Heart left ventricle (tissue), 16 donors: ENCODE results near the gene HLA-DQB1. TPM values are rescaled to one million over a fixed set of nuclear protein-coding genes. Genes with fewer than 3 reads are reported as not detected.
"Not testable (repeated sequence)": the region's sequence is repeated elsewhere in the genome, so short reads cannot be mapped to it uniquely, and the experiment has no call there.

Experiments
- ATAC-seq, 4 donors: fragments of 200-7000 bp; cut with Tn5 transposase; one replicate each; pipeline ENCODE4 v1.9.1; 2020 to 2022; ENCODE audit warnings: moderate library complexity in 4 of 4, mild to moderate bottlenecking in 3 of 4, moderate number of reproducible peaks in 1 of 4
- DNase-seq, 5 donors: peaks; one replicate each; pipeline ENCODE4 v3.0.0-alpha.2; 2020
- H3K27ac ChIP-seq, 12 donors: fragments of 200-600 bp; sonication (generic) in 4 of 12; one replicate each; pipeline versions ENCODE4 v1.5.0 to v1.8.0; 2016 to 2022; ENCODE audit warnings: mild to moderate bottlenecking in 2 of 12
- H3K27me3 ChIP-seq, 9 donors: fragments of 200-600 bp; sonication (generic) in 2 of 9; one replicate each; pipeline versions ENCODE4 v1.5.1 to v1.8.0; 2016 to 2022; ENCODE audit warnings: mild to moderate bottlenecking in 3 of 9
- H3K36me3 ChIP-seq, 9 donors: fragments of 200-600 bp; sonication (generic) in 2 of 9; one replicate each; pipeline versions ENCODE4 v1.5.0 to v1.8.0; 2018 to 2022; ENCODE audit warnings: mild to moderate bottlenecking in 2 of 9
- H3K4me1 ChIP-seq, 12 donors: fragments of 200-600 bp; sonication (generic) in 4 of 12; one replicate each; pipeline versions ENCODE4 v1.5.0 to v1.8.0; 2016 to 2022; ENCODE audit warnings: mild to moderate bottlenecking in 3 of 12
- H3K4me3 ChIP-seq, 12 donors: fragments of 200-600 bp; sonication (generic) in 4 of 12; one replicate each; pipeline versions ENCODE4 v1.5.0 to v1.8.0; 2017 to 2022; ENCODE audit warnings: mild to moderate bottlenecking in 9 of 12, moderate library complexity in 4 of 12
- H3K9me3 ChIP-seq, 12 donors: fragments of 200-600 bp; sonication (generic) in 4 of 12; one replicate each; pipeline versions ENCODE4 v1.5.0 to v1.8.0; 2016 to 2022; ENCODE audit warnings: mild to moderate bottlenecking in 1 of 12
- POLR2A ChIP-seq, 2 donors: fragments of 450-650 bp; IDR thresholded peaks; one replicate each; pipeline ENCODE4 v1.6.1; 2017; ENCODE audit warnings: antibody characterized with exemption in 2 of 2, mild to moderate bottlenecking in 2 of 2, moderate library complexity in 2 of 2
- WGBS, 4 donors: extraction: QIAGEN DNeasy Blood & Tissue Kit in 2 of 4; methylation state at CpG; one replicate each; pipeline versions ENCODE4 v1.1.5 to v1.1.7; 2013 to 2018; 5-methylcytosine and 5-hydroxymethylcytosine counted together
- intact Hi-C, 10 donors: fragments of 100-400 bp; cut with DNase I; formaldehyde crosslinking; loops; one replicate each; pipeline versions ENCODE4 v1.11.1 to v1.14.2; 2022
- polyA plus RNA-seq, 2 donors: library from polyadenylated mRNA; stranded (reverse); fragments of 200-250 nt; gene quantifications; one replicate each; pipeline ENCODE4 v1.2.3, GENCODE V29; 2013
- total RNA-seq, 9 donors: library from RNA; depleted of rRNA in 2 of 9; stranded (reverse); fragments of >200 nt in 2 of 9; fragmentation: NEBNext Ultra II Directional in 3 of 9; extraction: Animal tissue kit (Norgen Biotek cat#: 25700) in 3 of 9; gene quantifications; one replicate each; pipeline versions ENCODE4 v1.1.0 to v1.2.4, GENCODE V29; 2016 to 2023
- TF ChIP-seq, protein P1 (sequence below), 12 donors: fragments of 200-600 bp; sonication (generic) in 4 of 12; IDR thresholded peaks; one replicate each; pipeline versions ENCODE4 v1.5.0 to v1.8.0; 2018 to 2022; ENCODE audit warnings: antibody characterized with exemption in 12 of 12, mild to moderate bottlenecking in 5 of 12
- donor health status: ischemic (EF 13 %, LVEDD 7.1; RV severe dilation, severe dysfunction).
- donor health status: healthy with polysubstance abuse.
- donor health status: DM: no; HTN: yes; CAD: no.
- donor health status: DM: no; HTN: no; CAD: no.
- donor health status: ischemic (EF 25% LVEDD 6.9; RV normal size, moderate dysfunction).
- donor health status: ischemic (EF 25% LVEDD 5.7; RV mildly dilated, moderate dysfunction).
- donor health status: healthy.
- donor health status: DM: yes; HTN: yes; CAD: no.
- donor health status: ischemic (EF 35%, LVEDD 5.7; RV mildly dilated, moderate dysfunction).
- donor health status: nonischemic (EF 11% LVEDD 7.7; RV severe dilation, severe dysfunction).
- donor health status: DM: yes; HTN: yes; CAD: no.
- donor health status: PGD.
- donor health status: ischemic (EF 29% LVEDD 5.4; RV normal size, mild dysfunction).
- donor health status: nonischemic (EF 23%, LVEDD 6.1; RV moderate dilation, normal function).

HLA-DQB1 gene
- total and polyA plus RNA-seq, 11 donors, result 0.38 to 86.5 (median 15.4) TPM

DNA sequence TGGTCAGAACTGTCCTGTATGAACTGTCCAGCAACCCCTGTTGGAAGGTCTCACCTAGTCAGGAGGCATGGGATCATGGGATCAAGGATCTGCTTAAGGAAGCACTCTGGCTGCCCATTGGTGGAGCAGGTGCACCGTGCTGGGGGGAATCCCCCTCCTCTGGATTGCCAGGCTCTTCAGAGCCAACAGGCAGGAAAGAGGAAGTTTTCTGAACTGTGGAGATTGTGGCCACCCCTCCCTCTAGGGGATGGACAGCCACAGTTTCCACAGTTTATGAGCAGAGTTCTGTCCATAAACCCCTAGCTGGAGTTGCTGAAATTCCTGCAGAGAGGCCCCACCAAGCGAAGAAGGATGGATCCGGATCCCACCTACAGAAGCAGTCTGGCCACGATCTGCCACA is 13.0 kb upstream of the HLA-DQB1 start:
- H3K27ac ChIP-seq, result no peak overlapping the region
- intact Hi-C loops, result no loop called here
- no peaks in the 10 kb centered on the region for H3K4me1 ChIP-seq
- no peaks in the 10 kb centered on the region for H3K36me3 ChIP-seq
- no peak for ATAC-seq
- no peak overlapping the region for H3K4me3 ChIP-seq
- WGBS, 4 donors, result 43 to 77% (median 65%) methylated on average over 4 of the region's 4 CpGs
- no peak for DNase-seq
- H3K27me3 ChIP-seq, result peaks cover 0 to 11% (median 0%) of the 10 kb centered on the region in 9 donors
- H3K9me3 ChIP-seq, result no peaks in the 10 kb centered on the region
- TF ChIP-seq, protein P1, sequence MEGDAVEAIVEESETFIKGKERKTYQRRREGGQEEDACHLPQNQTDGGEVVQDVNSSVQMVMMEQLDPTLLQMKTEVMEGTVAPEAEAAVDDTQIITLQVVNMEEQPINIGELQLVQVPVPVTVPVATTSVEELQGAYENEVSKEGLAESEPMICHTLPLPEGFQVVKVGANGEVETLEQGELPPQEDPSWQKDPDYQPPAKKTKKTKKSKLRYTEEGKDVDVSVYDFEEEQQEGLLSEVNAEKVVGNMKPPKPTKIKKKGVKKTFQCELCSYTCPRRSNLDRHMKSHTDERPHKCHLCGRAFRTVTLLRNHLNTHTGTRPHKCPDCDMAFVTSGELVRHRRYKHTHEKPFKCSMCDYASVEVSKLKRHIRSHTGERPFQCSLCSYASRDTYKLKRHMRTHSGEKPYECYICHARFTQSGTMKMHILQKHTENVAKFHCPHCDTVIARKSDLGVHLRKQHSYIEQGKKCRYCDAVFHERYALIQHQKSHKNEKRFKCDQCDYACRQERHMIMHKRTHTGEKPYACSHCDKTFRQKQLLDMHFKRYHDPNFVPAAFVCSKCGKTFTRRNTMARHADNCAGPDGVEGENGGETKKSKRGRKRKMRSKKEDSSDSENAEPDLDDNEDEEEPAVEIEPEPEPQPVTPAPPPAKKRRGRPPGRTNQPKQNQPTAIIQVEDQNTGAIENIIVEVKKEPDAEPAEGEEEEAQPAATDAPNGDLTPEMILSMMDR (IDR thresholded peaks at IDR 0.05), result no peak
- TF ChIP-seq POLR2A (IDR thresholded peaks at IDR 0.05), result no peak

DNA sequence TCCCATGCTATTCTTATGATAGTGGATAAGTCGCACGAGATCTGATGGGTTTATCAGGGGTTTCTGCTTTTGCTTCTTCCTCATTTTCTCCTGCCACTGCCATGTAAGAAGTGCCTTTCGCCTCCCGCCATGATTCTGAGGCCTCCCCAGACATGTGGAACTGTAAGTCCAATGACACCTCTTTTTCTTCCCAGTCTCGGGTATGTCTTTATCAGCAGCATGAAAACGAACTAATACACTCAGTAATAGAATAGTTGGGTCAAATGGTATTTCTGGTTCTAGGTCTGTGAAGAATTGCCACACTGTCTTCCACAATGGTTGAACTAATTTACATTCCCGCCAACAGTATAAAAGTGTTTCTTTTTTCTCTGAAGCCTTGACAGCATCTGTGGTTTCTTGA is 7.7 kb upstream of the HLA-DQB1 start:
- WGBS, 4 donors, result 76 to 87% (median 84%) methylated on average over 7 of the region's 7 CpGs
- H3K4me1 ChIP-seq, DNase-seq, intact Hi-C loops, H3K27ac ChIP-seq, H3K4me3 ChIP-seq, ATAC-seq, H3K36me3 ChIP-seq, H3K9me3 ChIP-seq, H3K27me3 ChIP-seq: not testable (repeated sequence)

DNA sequence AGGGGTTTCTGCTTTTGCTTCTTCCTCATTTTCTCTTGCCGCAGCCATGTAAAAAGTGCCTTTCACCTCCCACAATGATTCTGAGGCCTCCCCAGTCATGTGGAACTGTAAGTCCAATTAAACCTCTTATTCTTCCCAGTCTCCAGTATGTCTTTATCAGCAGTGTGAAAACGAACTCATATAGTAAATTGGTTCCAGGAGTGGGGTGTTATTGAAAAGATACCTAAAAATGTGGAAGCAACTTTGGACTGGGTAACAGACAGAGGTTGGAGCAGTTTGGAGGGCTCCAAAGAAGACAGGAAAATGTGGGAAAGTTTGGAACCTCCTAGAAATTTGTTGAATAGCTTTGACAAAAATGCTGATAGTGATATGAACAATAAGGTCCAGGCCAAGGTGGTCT is 5.5 kb upstream of the HLA-DQB1 start:
- H3K27ac ChIP-seq, DNase-seq, H3K9me3 ChIP-seq, H3K4me3 ChIP-seq, H3K4me1 ChIP-seq, intact Hi-C loops, ATAC-seq, H3K27me3 ChIP-seq, H3K36me3 ChIP-seq: not testable (repeated sequence)
- WGBS, 4 donors, result 12 to 71% (median 46%) methylated on average over 2 of the region's 2 CpGs

DNA sequence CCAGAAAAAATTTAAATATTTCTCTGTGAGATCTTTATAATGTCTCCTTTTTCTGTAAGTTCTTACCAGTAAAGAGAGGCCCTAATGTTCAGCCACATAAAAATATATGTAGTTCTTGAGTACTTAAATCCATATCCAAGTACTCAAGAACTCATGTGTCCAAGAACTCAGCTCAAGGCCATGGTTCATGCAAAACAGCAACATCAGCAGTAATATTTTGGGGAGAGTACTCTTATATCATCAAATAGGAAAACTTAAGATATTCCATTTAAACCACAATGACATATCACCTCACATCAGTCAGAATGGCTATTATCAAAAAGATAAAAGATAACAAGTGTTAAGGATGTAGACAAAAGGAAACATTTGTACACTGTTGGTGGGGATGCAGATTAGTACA is 3.4 kb upstream of the HLA-DQB1 start:
- intact Hi-C loops, result loop anchor here in 1 of 10 donors (5.0 kb wide), 1 partner anchor 83 kb away; the partner anchor contains the start of gene HLA-DRB1
- no peaks in the 10 kb centered on the region for H3K9me3 ChIP-seq
- H3K36me3 ChIP-seq, result no peaks in the 10 kb centered on the region
- ATAC-seq, result no peak
- peak overlapping the region in 1 of 12 donors; percentile 58 for H3K27ac ChIP-seq
- DNase-seq, result no peak
- H3K4me3 ChIP-seq, result no peak overlapping the region
- no peak for TF ChIP-seq POLR2A (IDR thresholded peaks at IDR 0.05)
- TF ChIP-seq, protein P1 (IDR thresholded peaks at IDR 0.05), result no peak
- peaks cover 0 to 10% (median 0%) of the 10 kb centered on the region in 12 donors for H3K4me1 ChIP-seq
- H3K27me3 ChIP-seq, result peaks cover 0 to 4% (median 0%) of the 10 kb centered on the region in 9 donors

GRCh38 chr6:32669240-32669639 is 2.8 kb upstream of the HLA-DQB1 start:
- 52 to 85% (median 69%) methylated on average over 4 of the region's 4 CpGs for WGBS, 4 donors
- Histone ChIP-seq H3K27ac (peak overlapping the region in 2 of 12 donors; percentile 58 to 76), H3K4me1 (peaks cover 0 to 10% (median 0%) of the 10 kb centered on the region in 12 donors), H3K36me3 (no peaks in the 10 kb centered on the region), H3K27me3 (peaks cover 0 to 9% (median 0%) of the 10 kb centered on the region in 9 donors), H3K9me3 (no peaks in the 10 kb centered on the region), H3K4me3 (no peak overlapping the region)
- intact Hi-C loops, result loop anchor here in 1 of 10 donors (5.0 kb wide), 1 partner anchor 82 kb away; the partner anchor contains the start of gene HLA-DRB1
- TF ChIP-seq POLR2A (IDR thresholded peaks at IDR 0.05), result no peak
- TF ChIP-seq, protein P1 (IDR thresholded peaks at IDR 0.05), result no peak
- no peak for ATAC-seq
- DNase-seq, result no peak
